A549 (cell line): ENCODE measurements around the gene LRRC71.

ENCODE experiments used
- CBX2 ChIP-seq: fragments of 200-600 bp; sonication (generic); IDR thresholded peaks from 2 replicates; pipeline ENCODE4 v1.6.1; 2016; ENCODE audit warnings: low read depth, mild to moderate bottlenecking, borderline replicate concordance
- CEBPB ChIP-seq, 2 experiments: fragments of >200 bp in 1 of 2; sonication (Bioruptor Twin) in 1 of 2; formaldehyde crosslinking in 1 of 2; IDR thresholded peaks; 2 replicates each; pipeline ENCODE4 v1.6.1; 2012 to 2016
- EHMT2 ChIP-seq: fragments of 200-600 bp; sonication (generic); IDR thresholded peaks from 2 replicates; pipeline ENCODE4 v1.6.1; 2016; ENCODE audit warnings: antibody characterized with exemption, low read depth, mild to moderate bottlenecking, moderate library complexity
- HOXA7 ChIP-seq: fragments of 250-450 bp; sonication (Bioruptor Pico); IDR thresholded peaks from 2 replicates; pipeline ENCODE4 v1.5.0; 2020; ENCODE audit warnings: mild to moderate bottlenecking, moderate library complexity
- POLR2A ChIP-seq: IDR thresholded peaks from 2 replicates; pipeline ENCODE4 v1.6.1; 2012; ENCODE audit warnings: mild to moderate bottlenecking, low read length
- POLR2AphosphoS2 ChIP-seq: conservative IDR thresholded peaks from 2 replicates; pipeline ENCODE4 v1.6.1; 2012; ENCODE audit warnings: low read length, improper control_type of control experiment, inconsistent platforms
- RAD21 ChIP-seq, 2 experiments: fragments of >200 bp in 1 of 2; sonication (Bioruptor Twin) in 1 of 2; formaldehyde crosslinking in 1 of 2; IDR thresholded peaks in 1 of 2; conservative IDR thresholded peaks in 1 of 2; 2 replicates in 1 of 2; 3 replicates in 1 of 2; pipeline ENCODE4 v1.6.1; 2012 to 2018; ENCODE audit warnings: inconsistent platforms in 1 of 2
- RCOR1 ChIP-seq: fragments of 150-350 bp; IDR thresholded peaks from 2 replicates; pipeline ENCODE4 v1.6.1; 2014; ENCODE audit warnings: antibody characterized with exemption, low read length, low read depth
- RFX5 ChIP-seq: fragments of 450-650 bp; IDR thresholded peaks from 2 replicates; pipeline ENCODE4 v1.7.1; 2014; ENCODE audit warnings: antibody characterized with exemption, mild to moderate bottlenecking, moderate library complexity
- TFCP2L1 ChIP-seq: fragments of 250-450 bp; sonication (Bioruptor Pico); IDR thresholded peaks from 2 replicates; pipeline ENCODE4 v1.5.0; 2021; ENCODE audit warnings: mild to moderate bottlenecking
- TF ChIP-seq, protein P1 (sequence below): fragments of >200 bp; sonication (Bioruptor Twin); formaldehyde crosslinking; IDR thresholded peaks from 3 replicates; pipeline ENCODE4 v1.5.1; 2016
- TF ChIP-seq, protein P2 (sequence below): fragments of 200-600 bp; sonication (generic); IDR thresholded peaks from 2 replicates; pipeline ENCODE4 v1.6.1; 2016; ENCODE audit warnings: antibody characterized with exemption, mild to moderate bottlenecking, moderate library complexity
- TF ChIP-seq, protein P3 (sequence below): IDR thresholded peaks from 2 replicates; pipeline ENCODE4 v1.6.1; 2012; ENCODE audit warnings: low read depth, borderline replicate concordance

DNA sequence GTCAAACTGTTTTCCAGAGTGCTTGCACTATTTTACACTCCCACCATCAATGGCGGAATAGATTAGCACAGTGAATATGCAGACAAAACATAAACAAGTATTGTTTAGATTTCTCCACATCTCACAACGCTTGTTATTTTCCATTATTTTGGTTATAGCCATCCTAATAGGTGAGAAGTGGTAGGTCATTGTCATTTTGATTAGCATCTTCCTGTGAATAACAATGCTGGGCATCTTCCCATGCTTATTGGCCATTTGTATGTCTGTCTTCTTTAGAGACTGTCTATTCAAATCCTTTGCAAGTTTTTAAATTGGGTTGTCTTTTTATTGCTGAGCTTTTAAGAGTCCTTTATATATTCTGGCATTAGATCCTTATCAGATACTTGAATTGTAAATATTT lies 54.7 kb downstream of the LRRC71 start:
- no peak for TF ChIP-seq HOXA7 (CRISPR knock-in tag)
- TF ChIP-seq RAD21 (conservative IDR thresholded peaks at IDR 0.05 in 1 of 2, IDR thresholded peaks at IDR 0.05 in 1 of 2): no peak
- TF ChIP-seq, protein P1, sequence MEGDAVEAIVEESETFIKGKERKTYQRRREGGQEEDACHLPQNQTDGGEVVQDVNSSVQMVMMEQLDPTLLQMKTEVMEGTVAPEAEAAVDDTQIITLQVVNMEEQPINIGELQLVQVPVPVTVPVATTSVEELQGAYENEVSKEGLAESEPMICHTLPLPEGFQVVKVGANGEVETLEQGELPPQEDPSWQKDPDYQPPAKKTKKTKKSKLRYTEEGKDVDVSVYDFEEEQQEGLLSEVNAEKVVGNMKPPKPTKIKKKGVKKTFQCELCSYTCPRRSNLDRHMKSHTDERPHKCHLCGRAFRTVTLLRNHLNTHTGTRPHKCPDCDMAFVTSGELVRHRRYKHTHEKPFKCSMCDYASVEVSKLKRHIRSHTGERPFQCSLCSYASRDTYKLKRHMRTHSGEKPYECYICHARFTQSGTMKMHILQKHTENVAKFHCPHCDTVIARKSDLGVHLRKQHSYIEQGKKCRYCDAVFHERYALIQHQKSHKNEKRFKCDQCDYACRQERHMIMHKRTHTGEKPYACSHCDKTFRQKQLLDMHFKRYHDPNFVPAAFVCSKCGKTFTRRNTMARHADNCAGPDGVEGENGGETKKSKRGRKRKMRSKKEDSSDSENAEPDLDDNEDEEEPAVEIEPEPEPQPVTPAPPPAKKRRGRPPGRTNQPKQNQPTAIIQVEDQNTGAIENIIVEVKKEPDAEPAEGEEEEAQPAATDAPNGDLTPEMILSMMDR: no peak
- TF ChIP-seq, protein P2, sequence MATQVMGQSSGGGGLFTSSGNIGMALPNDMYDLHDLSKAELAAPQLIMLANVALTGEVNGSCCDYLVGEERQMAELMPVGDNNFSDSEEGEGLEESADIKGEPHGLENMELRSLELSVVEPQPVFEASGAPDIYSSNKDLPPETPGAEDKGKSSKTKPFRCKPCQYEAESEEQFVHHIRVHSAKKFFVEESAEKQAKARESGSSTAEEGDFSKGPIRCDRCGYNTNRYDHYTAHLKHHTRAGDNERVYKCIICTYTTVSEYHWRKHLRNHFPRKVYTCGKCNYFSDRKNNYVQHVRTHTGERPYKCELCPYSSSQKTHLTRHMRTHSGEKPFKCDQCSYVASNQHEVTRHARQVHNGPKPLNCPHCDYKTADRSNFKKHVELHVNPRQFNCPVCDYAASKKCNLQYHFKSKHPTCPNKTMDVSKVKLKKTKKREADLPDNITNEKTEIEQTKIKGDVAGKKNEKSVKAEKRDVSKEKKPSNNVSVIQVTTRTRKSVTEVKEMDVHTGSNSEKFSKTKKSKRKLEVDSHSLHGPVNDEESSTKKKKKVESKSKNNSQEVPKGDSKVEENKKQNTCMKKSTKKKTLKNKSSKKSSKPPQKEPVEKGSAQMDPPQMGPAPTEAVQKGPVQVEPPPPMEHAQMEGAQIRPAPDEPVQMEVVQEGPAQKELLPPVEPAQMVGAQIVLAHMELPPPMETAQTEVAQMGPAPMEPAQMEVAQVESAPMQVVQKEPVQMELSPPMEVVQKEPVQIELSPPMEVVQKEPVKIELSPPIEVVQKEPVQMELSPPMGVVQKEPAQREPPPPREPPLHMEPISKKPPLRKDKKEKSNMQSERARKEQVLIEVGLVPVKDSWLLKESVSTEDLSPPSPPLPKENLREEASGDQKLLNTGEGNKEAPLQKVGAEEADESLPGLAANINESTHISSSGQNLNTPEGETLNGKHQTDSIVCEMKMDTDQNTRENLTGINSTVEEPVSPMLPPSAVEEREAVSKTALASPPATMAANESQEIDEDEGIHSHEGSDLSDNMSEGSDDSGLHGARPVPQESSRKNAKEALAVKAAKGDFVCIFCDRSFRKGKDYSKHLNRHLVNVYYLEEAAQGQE: no peak
- TF ChIP-seq RFX5: no peak
- TF ChIP-seq POLR2A: no peak
- TF ChIP-seq CBX2: no peak
- TF ChIP-seq RCOR1: no peak
- TF ChIP-seq POLR2AphosphoS2: no peak
- TF ChIP-seq TFCP2L1: no peak
- TF ChIP-seq, protein P3, sequence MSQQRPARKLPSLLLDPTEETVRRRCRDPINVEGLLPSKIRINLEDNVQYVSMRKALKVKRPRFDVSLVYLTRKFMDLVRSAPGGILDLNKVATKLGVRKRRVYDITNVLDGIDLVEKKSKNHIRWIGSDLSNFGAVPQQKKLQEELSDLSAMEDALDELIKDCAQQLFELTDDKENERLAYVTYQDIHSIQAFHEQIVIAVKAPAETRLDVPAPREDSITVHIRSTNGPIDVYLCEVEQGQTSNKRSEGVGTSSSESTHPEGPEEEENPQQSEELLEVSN: no peak
- TF ChIP-seq CEBPB (IDR thresholded peaks at IDR 0.05): no peak
- no peak for TF ChIP-seq EHMT2
